Fibroblast of villous mesenchyme (primary cell): ENCODE results near the gene PTPRA. TPM values are rescaled to one million over a fixed set of nuclear protein-coding genes. Genes with fewer than 3 reads are reported as not detected.

Experiments used
- DNase-seq: peaks from one replicate; pipeline ENCODE4 v3.0.0-alpha.2; 2010; ENCODE audit warnings: low read depth
- H3K4me3 ChIP-seq: 2 replicates; pipeline ENCODE4 v1.5.1; 2011; ENCODE audit warnings: low read depth, mild to moderate bottlenecking, low read length
- total RNA-seq: library from RNA; depleted of rRNA; stranded (reverse); fragments of >200 nt; gene quantifications from 2 replicates; pipeline ENCODE4 v1.2.3, GENCODE V29; 2012
- TF ChIP-seq, protein P1 (sequence below): IDR thresholded peaks from 2 replicates; pipeline ENCODE4 v1.5.1; 2012; ENCODE audit warnings: low read depth, mild to moderate bottlenecking, low read length; ENCODE audit not compliant: insufficient read depth

Gene PTPRA
- total RNA-seq, 1 donor = 41.5 TPM

GRCh38 chr20:2840138-2840966, 32.9 kb upstream of the PTPRA start, which contains the start of the genes PCED1A and VPS16:
Gene PCED1A (minus strand): TSS chr20:2840655. CDS start chr20:2839912, 743 bp downstream.
Gene VPS16 (plus strand): TSS chr20:2840745. CDS start chr20:2840775, 30 bp downstream.
- peak within 1 kb of the TSS; percentile 92 for H3K4me3 ChIP-seq
- DNase-seq = peak; percentile 83
- TF ChIP-seq, protein P1, sequence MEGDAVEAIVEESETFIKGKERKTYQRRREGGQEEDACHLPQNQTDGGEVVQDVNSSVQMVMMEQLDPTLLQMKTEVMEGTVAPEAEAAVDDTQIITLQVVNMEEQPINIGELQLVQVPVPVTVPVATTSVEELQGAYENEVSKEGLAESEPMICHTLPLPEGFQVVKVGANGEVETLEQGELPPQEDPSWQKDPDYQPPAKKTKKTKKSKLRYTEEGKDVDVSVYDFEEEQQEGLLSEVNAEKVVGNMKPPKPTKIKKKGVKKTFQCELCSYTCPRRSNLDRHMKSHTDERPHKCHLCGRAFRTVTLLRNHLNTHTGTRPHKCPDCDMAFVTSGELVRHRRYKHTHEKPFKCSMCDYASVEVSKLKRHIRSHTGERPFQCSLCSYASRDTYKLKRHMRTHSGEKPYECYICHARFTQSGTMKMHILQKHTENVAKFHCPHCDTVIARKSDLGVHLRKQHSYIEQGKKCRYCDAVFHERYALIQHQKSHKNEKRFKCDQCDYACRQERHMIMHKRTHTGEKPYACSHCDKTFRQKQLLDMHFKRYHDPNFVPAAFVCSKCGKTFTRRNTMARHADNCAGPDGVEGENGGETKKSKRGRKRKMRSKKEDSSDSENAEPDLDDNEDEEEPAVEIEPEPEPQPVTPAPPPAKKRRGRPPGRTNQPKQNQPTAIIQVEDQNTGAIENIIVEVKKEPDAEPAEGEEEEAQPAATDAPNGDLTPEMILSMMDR = no peak

DNA sequence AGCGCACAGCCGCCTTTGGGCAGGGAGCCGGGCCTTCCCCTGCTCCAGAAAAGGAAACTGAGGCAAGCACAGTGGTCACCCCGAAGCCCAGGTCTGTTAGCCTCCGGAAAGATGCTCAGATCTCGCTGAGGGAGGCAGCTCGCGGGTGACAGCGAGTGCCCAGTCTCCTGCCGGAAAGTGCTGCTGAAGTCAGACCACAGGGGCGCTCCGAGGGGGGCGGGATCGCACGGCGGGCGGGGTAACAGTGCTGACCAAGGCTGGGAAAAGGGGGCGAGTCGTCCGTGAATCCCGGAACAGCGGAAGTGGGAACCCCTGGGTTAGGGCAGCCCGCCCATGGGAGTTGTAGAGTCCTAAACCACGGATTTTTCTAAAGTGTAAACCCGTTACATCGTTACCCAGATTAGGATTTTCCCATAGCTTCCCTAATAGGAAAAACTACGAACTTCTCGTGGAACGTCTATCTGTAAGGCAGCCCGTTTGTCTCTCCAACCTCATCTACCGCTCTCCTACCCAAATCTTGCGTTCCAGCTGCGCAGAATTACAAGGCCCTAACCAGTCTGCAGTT, 32.2 kb upstream of the PTPRA start:
- H3K4me3 ChIP-seq = peak overlapping the region; percentile 92
- DNase-seq = peak; percentile 87
- TF ChIP-seq, protein P1 = no peak

- no peak for DNase-seq
- TF ChIP-seq, protein P1 = no peak
- no peak overlapping the region for H3K4me3 ChIP-seq
Observed at GRCh38 chr20:2845607-2846006, 27.7 kb upstream of the PTPRA start.

GRCh38 chr20:2846698-2847097, 26.6 kb upstream of the PTPRA start:
- no peak overlapping the region for H3K4me3 ChIP-seq
- TF ChIP-seq, protein P1 = no peak
- no peak for DNase-seq

DNA sequence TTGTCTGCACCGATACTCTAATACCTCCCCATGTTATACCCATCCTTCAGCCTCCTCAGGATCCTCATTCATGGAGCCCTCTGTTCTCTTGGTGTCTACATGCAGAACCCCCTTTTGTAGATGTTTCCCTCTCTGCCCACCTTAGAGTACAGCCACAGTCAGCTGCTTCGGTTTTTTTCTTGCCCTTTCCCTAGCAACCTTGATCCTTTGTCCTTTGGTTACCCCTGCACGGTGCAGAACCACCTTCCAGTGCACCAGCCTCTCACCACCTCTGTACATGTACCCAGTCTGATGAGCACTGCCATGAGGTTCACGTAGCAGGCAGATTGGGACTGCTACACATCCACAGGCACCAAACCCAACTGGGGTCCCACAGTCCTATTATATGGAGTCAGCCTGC, 25.5 kb upstream of the PTPRA start:
- H3K4me3 ChIP-seq = no peak overlapping the region
- TF ChIP-seq, protein P1 = no peak
- DNase-seq = no peak

DNA sequence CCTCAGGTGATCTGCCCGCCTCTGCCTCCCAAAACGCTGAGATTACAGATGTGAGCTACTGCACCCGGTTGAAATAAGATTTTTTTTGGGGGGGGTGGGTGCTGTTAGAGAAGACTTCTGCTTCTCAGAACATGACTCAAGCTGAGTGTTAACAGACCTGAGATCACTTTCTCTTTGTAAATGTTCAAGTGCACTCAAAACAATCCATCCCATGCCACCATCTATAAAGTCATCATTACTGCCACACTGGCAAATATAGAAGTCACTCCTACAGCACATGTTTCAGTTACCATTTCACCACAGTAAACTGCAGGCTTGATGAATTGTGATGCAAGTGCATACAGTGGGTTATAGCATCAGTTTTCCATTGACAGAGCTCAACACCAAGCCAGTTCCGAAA, 23.8 kb upstream of the PTPRA start:
- no peak for DNase-seq
- H3K4me3 ChIP-seq = no peak overlapping the region
- TF ChIP-seq, protein P1 = no peak

GRCh38 chr20:2851086-2851485, 22.2 kb upstream of the PTPRA start:
- no peak for DNase-seq
- TF ChIP-seq, protein P1 = no peak
- no peak overlapping the region for H3K4me3 ChIP-seq
